MM.1S (cell line): Measurements from ENCODE around the gene ZIC5.
"Not testable (repeated sequence)": the region's sequence is repeated elsewhere in the genome, so short reads cannot be mapped to it uniquely, and the experiment has no call there.

Experiments
- DNase-seq: peaks from one replicate; pipeline ENCODE4 v3.0.0-alpha.2; 2015
- H2AFZ ChIP-seq: fragments of 300-600 bp; sonication (generic); 2 replicates; pipeline ENCODE4 v1.6.0; 2016; ENCODE audit warnings: antibody characterized with exemption, low read length
- H3F3A ChIP-seq: fragments of 300-600 bp; sonication (generic); 2 replicates; pipeline ENCODE4 v1.6.1; 2016; ENCODE audit warnings: mild to moderate bottlenecking, antibody characterized with exemption, low read length, moderate library complexity, mixed read lengths; ENCODE audit not compliant: insufficient read depth
- H3K27ac ChIP-seq: fragments of 300-600 bp; sonication (generic); 2 replicates; pipeline ENCODE4 v1.5.1; 2016; ENCODE audit warnings: mild to moderate bottlenecking, low read length
- H3K27me3 ChIP-seq: fragments of 300-600 bp; sonication (generic); replicated peaks from 2 replicates; pipeline ENCODE4 v1.6.0; 2016; ENCODE audit warnings: low read length; ENCODE audit not compliant: insufficient read depth
- H3K36me3 ChIP-seq: fragments of 300-600 bp; sonication (generic); replicated peaks from 2 replicates; pipeline ENCODE4 v1.6.1; 2016; ENCODE audit warnings: mild to moderate bottlenecking, low read length, mixed read lengths; ENCODE audit not compliant: insufficient read depth
- H3K4me1 ChIP-seq: fragments of 300-600 bp; sonication (generic); 2 replicates; pipeline ENCODE4 v1.6.1; 2016; ENCODE audit warnings: low read length, mixed read lengths
- H3K4me2 ChIP-seq: fragments of 300-600 bp; sonication (generic); 2 replicates; pipeline ENCODE4 v1.6.0; 2016; ENCODE audit warnings: low read depth, low read length
- H3K4me3 ChIP-seq: fragments of 300-600 bp; sonication (generic); 2 replicates; pipeline ENCODE4 v1.5.1; 2016; ENCODE audit warnings: low read length, mixed read lengths
- H3K79me2 ChIP-seq: fragments of 300-600 bp; sonication (generic); 2 replicates; pipeline ENCODE4 v1.6.1; 2016; ENCODE audit warnings: mixed run types, low read length, mixed read lengths
- H3K9ac ChIP-seq: fragments of 300-600 bp; sonication (generic); 2 replicates; pipeline ENCODE4 v1.6.1; 2016; ENCODE audit warnings: low read length, mixed read lengths
- H3K9me2 ChIP-seq: fragments of 300-600 bp; sonication (generic); replicated peaks from 2 replicates; pipeline ENCODE4 v1.6.1; 2016; ENCODE audit warnings: mild to moderate bottlenecking, low read length, mixed read lengths; ENCODE audit not compliant: insufficient read depth
- H3K9me3 ChIP-seq: fragments of 300-600 bp; sonication (generic); replicated peaks from 2 replicates; pipeline ENCODE4 v1.6.1; 2016; ENCODE audit warnings: mild to moderate bottlenecking, low read length, mixed read lengths; ENCODE audit not compliant: insufficient read depth
- H4K20me1 ChIP-seq: fragments of 300-600 bp; sonication (generic); 2 replicates; pipeline ENCODE4 v1.6.1; 2016; ENCODE audit warnings: mild to moderate bottlenecking, low read length, moderate library complexity, mixed read lengths; ENCODE audit not compliant: insufficient read depth
- EZH2 ChIP-seq: fragments of 300-600 bp; sonication (generic); optimal IDR thresholded peaks from 2 replicates; pipeline ENCODE3; 2017; ENCODE audit warnings: low read depth, mild to moderate bottlenecking, antibody characterized with exemption, low read length, mixed read lengths
- EZH2phosphoT487 ChIP-seq: fragments of 300-600 bp; sonication (generic); IDR thresholded peaks from 2 replicates; pipeline ENCODE4 v1.6.1; 2018; ENCODE audit warnings: antibody characterized with exemption, low read length
- TF ChIP-seq, protein P1 (sequence below): fragments of 300-600 bp; sonication (generic); IDR thresholded peaks from 2 replicates; pipeline ENCODE4 v1.5.1; 2016; ENCODE audit warnings: antibody characterized with exemption, low read length, mixed read lengths

The ZIC5 gene

DNA sequence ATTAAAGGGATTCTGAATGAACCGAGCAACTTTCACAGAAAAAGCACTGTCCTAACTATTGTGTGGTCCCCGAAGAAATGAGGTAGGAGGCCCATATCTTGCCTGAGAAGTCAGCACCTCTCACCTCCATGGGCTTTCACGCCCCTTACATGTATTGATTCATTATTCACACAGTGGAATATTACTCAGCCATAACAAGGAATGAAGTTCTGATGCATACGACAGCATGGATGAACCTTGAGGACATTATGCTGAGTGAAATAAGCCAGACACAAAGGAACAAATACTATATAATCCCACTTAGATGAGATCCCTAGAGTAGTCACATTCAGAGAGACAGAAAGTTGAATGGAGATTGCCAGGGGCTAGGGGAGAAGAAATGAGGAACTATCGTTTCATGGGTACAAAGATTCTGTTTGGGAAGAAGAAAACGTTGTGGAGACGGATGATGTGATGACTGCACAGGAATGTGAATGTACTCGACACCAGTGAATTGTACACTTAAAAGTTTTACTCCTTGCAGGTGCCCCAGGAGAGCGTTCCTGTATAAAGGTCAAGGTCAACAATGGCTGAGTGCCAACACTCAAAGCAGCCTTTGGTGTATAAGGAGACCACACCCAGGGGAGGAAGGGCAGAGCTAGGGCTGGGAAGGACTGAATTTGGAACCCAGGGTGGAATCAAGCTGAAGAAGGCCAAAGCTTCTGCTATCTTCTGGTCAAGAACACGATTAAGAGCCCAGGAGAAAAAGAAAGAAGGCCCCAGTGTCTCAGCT is 22.5 kb downstream of the ZIC5 start:
- TF ChIP-seq EZH2 (no peak), EZH2phosphoT487 (no peak)
- TF ChIP-seq, protein P1, sequence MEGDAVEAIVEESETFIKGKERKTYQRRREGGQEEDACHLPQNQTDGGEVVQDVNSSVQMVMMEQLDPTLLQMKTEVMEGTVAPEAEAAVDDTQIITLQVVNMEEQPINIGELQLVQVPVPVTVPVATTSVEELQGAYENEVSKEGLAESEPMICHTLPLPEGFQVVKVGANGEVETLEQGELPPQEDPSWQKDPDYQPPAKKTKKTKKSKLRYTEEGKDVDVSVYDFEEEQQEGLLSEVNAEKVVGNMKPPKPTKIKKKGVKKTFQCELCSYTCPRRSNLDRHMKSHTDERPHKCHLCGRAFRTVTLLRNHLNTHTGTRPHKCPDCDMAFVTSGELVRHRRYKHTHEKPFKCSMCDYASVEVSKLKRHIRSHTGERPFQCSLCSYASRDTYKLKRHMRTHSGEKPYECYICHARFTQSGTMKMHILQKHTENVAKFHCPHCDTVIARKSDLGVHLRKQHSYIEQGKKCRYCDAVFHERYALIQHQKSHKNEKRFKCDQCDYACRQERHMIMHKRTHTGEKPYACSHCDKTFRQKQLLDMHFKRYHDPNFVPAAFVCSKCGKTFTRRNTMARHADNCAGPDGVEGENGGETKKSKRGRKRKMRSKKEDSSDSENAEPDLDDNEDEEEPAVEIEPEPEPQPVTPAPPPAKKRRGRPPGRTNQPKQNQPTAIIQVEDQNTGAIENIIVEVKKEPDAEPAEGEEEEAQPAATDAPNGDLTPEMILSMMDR: no peak
- H3F3A ChIP-seq: no peaks in the 10 kb centered on the region
- no peak for DNase-seq

DNA sequence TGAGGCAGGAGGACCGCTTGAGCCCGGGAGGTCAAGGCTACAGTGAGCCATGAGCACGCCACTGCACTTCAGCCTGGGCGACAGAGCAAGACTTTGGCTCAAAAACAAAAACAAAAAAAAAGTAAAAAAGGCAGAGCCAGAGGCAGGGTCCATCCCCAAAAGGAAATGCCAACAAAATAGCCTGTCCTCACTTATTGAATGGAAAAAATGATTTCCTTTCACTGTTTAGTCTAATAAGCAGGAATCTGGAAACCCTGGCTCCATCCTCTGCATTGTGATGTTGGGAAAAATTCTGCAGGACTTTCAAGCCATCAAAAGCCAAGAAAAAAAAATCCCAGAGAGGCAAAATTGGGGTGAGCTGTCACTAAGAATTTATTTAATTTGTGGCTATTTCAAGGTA is 23.2 kb downstream of the ZIC5 start:
- Histone ChIP-seq H3K36me3 (no peaks in the 10 kb centered on the region), H3K27ac (no peak overlapping the region), H3K4me2 (no peak overlapping the region), H2AFZ (no peak overlapping the region), H3K4me1 (no peaks in the 10 kb centered on the region), H3K4me3 (no peak overlapping the region), H3K27me3 (no peaks in the 10 kb centered on the region), H4K20me1 (no peaks in the 10 kb centered on the region), H3F3A (no peaks in the 10 kb centered on the region), H3K9me2 (no peaks in the 10 kb centered on the region), H3K9me3 (no peaks in the 10 kb centered on the region), H3K9ac (no peak overlapping the region), H3K79me2 (no peaks in the 10 kb centered on the region)
- no peak for DNase-seq
- TF ChIP-seq EZH2: no peak
- TF ChIP-seq, protein P1: no peak
- no peak for TF ChIP-seq EZH2phosphoT487

More for the DNA sequence above, 22.5 kb downstream of the ZIC5 start:
- H3K9me2 ChIP-seq: no peaks in the 10 kb centered on the region
- no peaks in the 10 kb centered on the region for H3K36me3 ChIP-seq
- no peaks in the 10 kb centered on the region for H3K27me3 ChIP-seq
- H4K20me1 ChIP-seq: no peaks in the 10 kb centered on the region
- H3K4me2 ChIP-seq: no peak overlapping the region
- H3K9ac ChIP-seq: no peak overlapping the region
- H2AFZ ChIP-seq: no peak overlapping the region
- H3K9me3 ChIP-seq: no peaks in the 10 kb centered on the region
- H3K79me2 ChIP-seq: no peaks in the 10 kb centered on the region
- no peaks in the 10 kb centered on the region for H3K4me1 ChIP-seq
- no peak overlapping the region for H3K27ac ChIP-seq
- H3K4me3 ChIP-seq: no peak overlapping the region

DNA sequence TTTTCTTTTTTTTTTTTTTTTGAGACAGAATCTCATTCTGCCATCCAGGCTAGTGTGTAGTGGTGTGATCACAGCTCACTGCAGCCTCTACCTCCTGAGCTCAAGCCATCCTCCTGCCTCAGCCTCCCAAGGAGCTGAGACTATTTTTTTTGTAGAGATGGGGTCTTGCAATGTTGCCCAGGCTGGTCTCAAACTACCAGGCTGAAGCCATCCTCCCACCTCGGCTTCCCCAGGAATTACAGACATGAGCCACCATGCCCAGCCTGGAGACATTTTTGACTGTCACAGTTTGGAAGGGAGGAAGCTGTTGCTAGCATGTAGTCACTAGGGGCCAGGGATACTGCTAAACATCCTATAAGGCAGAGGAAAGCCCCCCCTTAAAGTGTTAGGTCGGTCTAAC is 23.9 kb downstream of the ZIC5 start:
- Histone ChIP-seq H3K4me3 (no peak overlapping the region), H4K20me1 (no peaks in the 10 kb centered on the region), H3K27me3 (no peaks in the 10 kb centered on the region), H2AFZ (no peak overlapping the region), H3K9me2 (no peaks in the 10 kb centered on the region), H3K9me3 (no peaks in the 10 kb centered on the region), H3K36me3 (no peaks in the 10 kb centered on the region), H3K4me2 (no peak overlapping the region), H3K27ac (no peak overlapping the region), H3K9ac (no peak overlapping the region), H3F3A (no peaks in the 10 kb centered on the region), H3K4me1 (no peaks in the 10 kb centered on the region), H3K79me2 (no peaks in the 10 kb centered on the region)
- TF ChIP-seq EZH2phosphoT487 (no peak), EZH2 (no peak)
- TF ChIP-seq, protein P1: no peak
- DNase-seq: no peak

DNA sequence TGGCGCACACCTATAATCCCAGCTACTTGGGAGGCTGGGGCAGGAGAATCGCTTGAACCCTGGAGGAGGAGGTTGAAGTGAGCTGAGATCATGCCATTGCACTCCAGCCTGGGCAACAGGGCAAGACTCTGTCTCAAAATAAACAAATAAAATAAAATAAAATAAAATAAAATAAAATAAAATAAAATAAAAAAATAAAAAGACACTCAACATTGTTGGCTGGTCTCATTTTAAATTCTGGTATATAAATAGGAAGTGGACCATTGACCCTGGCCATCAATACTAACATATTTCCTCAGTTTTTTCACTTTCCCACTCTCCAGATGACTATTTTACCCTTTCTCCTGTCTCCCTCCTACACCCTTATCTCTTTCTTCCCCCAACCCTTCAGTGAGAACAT is 26.1 kb downstream of the ZIC5 start:
- not testable (repeated sequence) for H3K9ac ChIP-seq, H3K27me3 ChIP-seq, H2AFZ ChIP-seq, H3K4me1 ChIP-seq, H3K36me3 ChIP-seq, H3K4me3 ChIP-seq, H3K9me3 ChIP-seq, DNase-seq, H3K4me2 ChIP-seq, H3K79me2 ChIP-seq, H3F3A ChIP-seq, H4K20me1 ChIP-seq, H3K9me2 ChIP-seq, H3K27ac ChIP-seq
